EH (cell line): Measurements from ENCODE around the gene TIPRL.
A peak's percentile ranks its signal among the peaks of the same experiment; 100 is the strongest.
"Not testable (repeated sequence)": the region's sequence is repeated elsewhere in the genome, so short reads cannot be mapped to it uniquely, and the experiment has no call there.

ENCODE experiments used
- DNase-seq: peaks from one replicate; pipeline ENCODE4 v3.0.0-alpha.2; 2015; ENCODE audit warnings: low read depth

The TIPRL gene

GRCh38 chr1:168159251-168159650 lies 19.5 kb upstream of the TIPRL start:
- DNase-seq = no peak

DNA sequence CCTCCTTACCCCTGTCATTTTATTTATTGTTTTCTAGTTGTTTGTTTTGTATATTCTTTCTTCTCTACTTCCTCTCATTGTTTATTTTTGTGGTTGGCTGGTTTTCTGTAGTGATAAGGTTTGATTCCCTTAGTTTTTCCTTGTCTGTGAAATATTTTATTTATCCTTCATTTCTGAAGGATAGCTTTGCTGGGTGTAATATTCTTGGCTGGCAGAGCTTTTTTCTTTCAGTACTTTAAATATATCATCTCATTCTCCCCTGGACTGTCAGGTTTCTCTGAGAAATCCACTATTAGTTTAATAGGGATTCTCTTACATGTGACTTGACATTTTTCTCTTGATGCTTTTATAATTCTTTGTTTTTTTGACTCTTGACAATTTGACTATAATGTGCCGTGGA lies 18.8 kb upstream of the TIPRL start:
- no peak for DNase-seq

GRCh38 chr1:168161459-168161858 lies 17.3 kb upstream of the TIPRL start:
- peak; percentile 25 for DNase-seq

DNA sequence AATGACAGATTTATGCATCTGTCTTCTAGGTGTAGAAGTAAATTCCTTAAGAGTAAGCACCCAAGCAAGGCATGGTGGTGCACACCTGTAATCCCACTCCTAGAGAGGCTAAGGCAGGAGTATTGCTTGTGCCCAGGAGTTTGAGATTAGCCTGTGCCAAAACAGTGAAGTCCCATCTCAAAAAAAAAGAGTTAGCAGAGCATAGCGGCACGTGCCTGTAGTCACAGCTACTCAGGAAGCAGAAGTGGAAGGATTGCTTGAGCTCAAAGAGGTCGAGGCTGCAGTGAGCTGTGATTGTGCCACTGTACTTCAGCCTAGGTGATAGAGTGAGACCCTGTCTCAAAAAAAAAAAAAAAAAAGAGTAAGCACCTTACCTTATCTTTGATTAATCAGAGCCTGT lies 15.1 kb upstream of the TIPRL start:
- no peak for DNase-seq

DNA sequence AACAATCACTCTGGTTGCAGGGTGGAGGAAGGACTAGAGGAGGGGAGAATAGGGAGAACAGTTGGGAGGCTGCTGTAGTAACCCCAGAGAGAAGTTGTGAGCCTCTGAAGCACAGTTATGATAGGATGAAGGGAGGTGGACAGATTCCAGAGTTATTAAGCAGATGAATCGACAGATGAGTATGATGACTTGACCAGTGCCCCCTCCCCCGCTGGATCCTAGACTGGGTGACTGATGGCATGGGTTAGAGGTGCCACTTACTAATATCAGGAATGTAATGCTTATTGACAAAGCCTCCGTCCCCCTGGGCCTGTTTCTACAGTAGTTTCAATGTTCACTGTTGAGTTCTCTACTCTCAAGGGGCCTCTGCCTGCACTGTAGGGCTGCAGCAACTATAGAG lies 14.0 kb upstream of the TIPRL start:
- peak; percentile 31 for DNase-seq

DNA sequence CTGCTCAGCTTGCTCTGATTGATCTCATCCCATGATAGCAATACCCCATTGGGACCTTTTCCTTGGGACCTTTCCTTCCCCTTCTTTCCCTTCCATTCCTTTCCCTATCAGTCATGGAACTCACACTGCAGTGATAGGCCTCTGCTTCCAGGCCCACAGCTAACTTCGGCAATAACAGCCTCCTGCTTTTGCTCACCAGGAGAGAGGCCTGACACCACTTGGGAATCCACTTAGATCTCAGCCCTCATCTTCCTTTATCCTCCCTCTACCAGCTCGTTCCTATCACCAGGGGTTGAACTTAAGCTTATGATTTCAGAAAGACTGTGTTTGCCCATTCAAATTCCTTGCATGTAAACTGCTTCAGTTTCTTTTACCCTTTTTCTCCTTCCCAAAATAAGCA lies 11.0 kb upstream of the TIPRL start:
- DNase-seq = peak; percentile 18

- peak; percentile 57 for DNase-seq
Observed at GRCh38 chr1:168170564-168171508, 7.9 kb upstream of the TIPRL start.

DNA sequence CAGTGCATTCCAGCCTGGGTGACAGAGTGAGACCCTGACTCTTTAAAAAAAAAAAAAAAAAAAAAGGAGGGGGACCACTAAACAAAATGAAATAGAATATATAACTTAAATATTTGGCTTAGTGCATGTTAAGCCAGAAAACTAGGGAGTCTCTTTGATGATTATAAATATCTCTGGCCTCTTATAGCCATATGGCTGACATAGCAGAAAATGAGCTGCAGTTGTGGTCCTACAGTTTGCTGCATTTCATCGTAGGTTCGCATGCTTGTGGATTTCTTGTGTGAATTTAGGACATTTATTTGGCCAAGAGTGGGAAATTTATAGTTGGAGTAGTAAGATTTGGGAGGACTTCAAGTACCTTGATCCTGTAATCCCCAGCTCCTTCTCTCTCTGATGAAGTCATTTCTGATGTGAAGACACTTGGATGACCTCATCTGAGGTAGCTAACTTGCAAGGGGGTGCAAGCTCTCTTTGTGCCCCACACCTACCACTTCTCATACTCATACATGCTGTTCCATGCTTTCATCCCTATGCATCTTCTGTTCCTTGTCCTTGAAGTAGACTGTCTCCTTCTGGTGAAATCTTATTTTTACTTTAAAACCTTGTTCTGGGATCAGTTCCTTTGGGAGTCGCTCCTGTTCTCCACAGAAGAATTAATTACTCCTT lies 6.4 kb upstream of the TIPRL start:
- no peak for DNase-seq

DNA sequence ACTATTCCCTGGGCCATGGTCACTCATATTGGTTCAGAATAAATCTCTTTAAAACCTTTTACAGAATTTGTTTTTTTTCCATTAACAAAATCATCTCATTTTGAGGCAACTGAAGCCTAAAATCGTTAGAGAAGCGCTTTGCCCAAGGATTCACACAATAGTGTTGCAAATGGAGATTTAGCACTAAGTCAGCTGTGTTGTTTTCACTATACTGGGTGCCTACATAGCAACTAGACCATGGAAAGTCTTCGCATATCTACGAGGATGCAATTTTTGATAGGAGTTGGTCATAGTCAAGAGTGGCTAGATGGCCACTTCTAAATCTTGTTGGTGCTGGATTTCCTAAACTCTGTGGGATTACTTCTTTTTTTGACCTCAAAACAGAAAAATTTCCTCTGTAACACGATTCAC lies 530 bp upstream of the TIPRL start:
- DNase-seq = no peak

- DNase-seq = peak; percentile 34
Observed at GRCh38 chr1:168179438-168180147, 831 bp downstream of the TIPRL start.

DNA sequence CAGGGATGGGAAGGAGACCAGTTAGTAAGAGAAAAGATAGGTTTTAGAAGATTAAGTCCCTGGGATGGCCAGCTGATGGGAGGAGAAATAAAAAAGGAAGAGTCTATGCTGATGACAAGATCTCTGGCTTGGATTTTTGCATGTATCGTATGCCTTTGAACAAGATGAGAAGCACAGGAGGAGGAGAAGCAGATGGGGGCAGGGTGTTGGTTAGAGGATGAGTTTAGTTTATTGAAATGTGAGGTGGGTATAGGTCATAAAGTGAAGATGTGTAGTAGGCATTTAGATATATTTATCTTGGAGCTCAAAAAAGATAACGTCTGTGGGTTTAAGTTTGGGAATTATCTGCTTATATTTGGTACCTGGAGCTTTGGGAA lies 1.4 kb downstream of the TIPRL start:
- DNase-seq = no peak

DNA sequence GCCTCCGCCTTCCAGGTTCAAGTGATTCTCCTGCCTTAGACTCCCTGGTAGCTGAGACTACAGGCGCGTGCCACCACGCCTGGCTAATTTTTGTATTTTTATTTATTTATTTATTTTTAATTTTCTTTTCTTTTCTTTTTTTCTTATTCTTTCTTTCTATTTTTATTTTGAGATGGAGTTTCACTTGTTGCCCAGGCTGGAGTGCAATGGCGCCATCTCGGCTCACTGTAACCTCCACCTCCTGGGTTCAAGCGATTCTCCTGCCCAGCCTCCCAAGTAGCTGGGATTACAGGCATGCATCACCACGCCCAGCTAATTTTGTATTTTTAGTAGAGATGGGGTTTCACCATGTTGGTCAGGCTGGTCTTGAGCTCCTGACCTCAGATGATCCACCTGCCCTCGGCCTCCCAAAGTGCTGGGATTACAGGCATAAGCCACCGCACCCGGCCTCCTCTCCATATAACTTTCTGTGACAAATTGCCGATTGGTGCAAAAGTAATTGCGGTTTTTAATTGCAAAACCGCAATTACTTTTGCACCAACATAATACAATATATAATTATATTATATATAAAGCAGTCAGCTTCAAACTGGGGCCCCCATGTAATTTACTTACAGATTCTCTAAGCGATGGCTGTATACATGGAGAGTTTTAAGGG lies 2.4 kb downstream of the TIPRL start:
- not testable (repeated sequence) for DNase-seq

- DNase-seq = no peak
Observed at GRCh38 chr1:168187177-168187576, 8.4 kb downstream of the TIPRL start.

DNA sequence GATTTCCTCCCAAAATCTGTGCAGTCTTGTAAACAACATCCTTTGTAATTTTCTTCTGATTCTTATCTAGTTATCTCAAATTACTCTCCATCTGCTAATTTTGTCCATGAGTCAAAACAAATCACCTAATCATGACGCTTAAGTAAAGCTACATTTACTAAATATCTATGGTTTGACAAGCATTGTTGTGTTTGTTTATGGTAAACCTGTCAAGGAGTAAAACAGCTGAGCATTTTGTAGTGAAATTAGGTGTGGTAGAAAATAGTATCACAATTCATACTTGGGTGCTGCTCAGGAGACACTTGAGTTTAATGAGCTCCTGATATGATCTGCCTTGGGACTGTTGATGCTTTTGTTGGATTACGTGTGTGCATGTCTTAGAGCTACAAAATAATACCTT lies 11.6 kb downstream of the TIPRL start:
- DNase-seq = peak; percentile 15

DNA sequence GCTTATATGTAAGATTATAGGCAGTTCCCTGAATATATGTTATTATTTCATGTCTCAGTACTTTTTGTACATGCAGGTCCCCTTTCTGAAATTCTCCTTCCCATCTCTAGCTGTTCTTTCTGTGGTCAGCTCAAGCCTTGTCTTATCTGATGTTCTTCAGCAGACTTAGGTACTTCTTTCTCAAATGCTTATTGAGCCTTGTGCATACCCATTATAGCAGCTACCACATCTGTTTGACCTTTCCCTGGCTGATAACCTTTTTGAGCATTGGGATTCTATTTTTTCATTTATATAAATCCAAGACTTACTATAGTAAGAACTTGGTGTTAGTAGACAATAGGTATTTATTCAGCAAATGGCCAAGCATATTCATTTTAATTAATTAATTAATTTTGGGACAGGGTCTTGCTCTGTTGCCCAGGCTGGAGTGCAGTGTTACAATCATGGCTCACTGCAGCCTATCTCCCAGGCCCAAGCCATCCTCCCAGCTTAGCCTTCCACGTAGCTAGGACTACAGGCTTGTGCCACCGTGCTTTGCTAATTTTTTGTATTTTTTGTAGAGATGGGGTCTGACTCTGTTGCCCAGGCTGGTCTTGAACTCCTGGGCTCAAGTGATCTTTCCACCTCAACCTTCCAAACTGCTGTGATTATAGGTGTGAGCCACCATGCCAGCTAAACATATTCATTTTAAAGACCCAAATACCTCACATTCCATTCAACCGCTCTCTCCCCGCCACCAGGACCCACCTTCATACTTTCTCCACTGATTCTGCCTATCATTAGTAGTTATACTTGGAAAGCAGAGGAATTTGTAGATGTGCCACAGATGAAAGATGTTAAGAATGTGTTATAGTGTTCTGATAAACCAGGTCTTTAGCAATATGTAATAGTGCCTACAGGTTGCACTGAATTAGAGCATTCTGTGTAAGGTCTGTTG lies 16.7 kb downstream of the TIPRL start:
- no peak for DNase-seq

DNA sequence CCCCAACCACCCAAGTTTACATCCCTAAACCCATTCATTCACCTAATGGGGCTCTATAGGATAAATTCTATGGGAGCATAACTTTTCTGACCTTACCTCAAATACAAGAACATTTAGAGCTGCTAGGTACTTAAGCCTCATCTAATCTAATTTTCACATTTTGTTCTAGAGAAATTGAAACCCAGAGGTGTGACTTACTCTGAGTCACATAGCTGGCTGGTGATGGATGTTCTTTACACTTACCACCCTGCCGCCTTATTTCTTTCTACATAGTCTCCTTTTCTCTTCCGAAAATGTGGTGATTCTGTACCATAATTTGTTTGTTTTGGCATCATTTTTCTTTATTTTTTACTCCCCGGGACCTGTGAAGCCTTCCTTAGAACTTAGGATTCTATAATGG lies 20.3 kb downstream of the TIPRL start:
- DNase-seq = no peak

- peak; percentile 92 for DNase-seq
Observed at GRCh38 chr1:168202941-168203654, 24.3 kb downstream of the TIPRL start.

DNA sequence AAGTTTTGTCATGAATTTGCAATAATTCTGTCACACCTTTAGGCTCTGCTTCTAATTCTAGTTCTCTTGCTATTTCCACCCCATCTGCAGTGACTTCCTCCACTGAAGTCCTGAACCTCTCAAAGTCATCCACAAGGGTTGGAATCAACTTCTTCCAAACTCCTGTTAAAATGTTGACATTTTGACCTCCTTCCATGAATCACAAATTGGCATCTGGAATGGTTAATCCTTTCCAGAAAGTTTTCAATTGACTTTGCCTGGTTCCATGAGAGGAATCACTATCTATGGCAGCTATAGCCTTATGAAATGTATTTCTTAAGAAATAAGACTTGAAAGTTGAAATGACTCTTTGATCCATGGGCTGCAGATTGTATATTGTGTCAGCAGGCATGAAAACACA lies 27.3 kb downstream of the TIPRL start:
- DNase-seq = peak; percentile 27

DNA sequence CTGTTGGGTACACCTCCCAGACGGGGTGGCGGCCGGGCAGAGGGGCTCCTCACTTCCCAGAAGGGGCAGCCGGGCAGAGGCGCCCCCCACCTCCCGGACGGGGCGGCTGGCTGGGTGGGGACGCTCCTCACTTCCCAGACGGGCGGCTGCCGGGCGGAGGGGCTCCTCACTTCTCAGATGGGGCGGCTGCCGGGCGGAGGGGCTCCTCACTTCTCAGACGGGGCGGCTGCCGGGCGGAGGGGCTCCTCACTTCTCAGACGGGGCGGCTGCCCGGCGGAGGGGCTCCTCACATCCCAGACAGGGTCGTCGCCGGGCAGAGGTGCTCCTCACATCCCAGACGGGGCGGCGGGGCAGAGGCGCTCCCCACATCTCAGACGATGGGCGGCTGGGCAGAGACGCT lies 28.9 kb downstream of the TIPRL start:
- DNase-seq = not testable (repeated sequence)

DNA sequence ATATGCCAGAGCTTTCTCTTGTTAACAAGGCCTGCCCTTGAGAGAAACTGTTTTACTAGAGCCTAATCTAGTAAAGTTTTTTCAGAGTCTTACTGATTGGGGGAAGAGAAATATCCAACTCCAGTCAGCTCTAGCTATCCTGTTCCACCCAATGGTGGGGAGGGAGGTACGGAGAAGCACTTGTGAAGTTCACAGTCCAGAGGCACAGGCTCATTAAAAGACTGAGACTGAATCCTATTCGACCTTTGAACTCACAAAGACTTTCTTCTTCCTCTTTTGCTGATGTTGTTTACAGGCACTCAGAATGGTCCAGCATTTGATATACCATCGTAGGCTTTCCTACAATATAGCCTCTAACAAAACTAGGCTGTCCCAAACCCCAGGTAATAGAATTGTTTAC lies 31.6 kb downstream of the TIPRL start:
- DNase-seq = no peak
